Neural progenitor cell (in vitro differentiated cells): ENCODE results near the gene CLMP.

Experiments used
- EZH2 ChIP-seq: fragments of 200-600 bp; sonication (generic); IDR thresholded peaks from 2 replicates; pipeline ENCODE4 v1.6.1; 2017; ENCODE audit warnings: antibody characterized with exemption, mild to moderate bottlenecking, moderate library complexity
- TF ChIP-seq, protein P1 (sequence below): fragments of 200-600 bp; sonication (generic); IDR thresholded peaks from 2 replicates; pipeline ENCODE4 v1.5.1; 2017; ENCODE audit warnings: antibody characterized with exemption, mild to moderate bottlenecking

GRCh38 chr11:123132881-123133280, 62.2 kb downstream of the CLMP start:
- TF ChIP-seq, protein P1, sequence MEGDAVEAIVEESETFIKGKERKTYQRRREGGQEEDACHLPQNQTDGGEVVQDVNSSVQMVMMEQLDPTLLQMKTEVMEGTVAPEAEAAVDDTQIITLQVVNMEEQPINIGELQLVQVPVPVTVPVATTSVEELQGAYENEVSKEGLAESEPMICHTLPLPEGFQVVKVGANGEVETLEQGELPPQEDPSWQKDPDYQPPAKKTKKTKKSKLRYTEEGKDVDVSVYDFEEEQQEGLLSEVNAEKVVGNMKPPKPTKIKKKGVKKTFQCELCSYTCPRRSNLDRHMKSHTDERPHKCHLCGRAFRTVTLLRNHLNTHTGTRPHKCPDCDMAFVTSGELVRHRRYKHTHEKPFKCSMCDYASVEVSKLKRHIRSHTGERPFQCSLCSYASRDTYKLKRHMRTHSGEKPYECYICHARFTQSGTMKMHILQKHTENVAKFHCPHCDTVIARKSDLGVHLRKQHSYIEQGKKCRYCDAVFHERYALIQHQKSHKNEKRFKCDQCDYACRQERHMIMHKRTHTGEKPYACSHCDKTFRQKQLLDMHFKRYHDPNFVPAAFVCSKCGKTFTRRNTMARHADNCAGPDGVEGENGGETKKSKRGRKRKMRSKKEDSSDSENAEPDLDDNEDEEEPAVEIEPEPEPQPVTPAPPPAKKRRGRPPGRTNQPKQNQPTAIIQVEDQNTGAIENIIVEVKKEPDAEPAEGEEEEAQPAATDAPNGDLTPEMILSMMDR = no peak
- no peak for TF ChIP-seq EZH2
